ENCODE data around the gene SENP6.
"Not testable (repeated sequence)": the region's sequence is repeated elsewhere in the genome, so short reads cannot be mapped to it uniquely, and the experiment has no call there.

The SENP6 gene

GRCh38 chr6:75656479-75656878 is 54.8 kb downstream of the SENP6 start:
- no peak for DNase-seq (ENCODE audit: low read depth)

- DNase-seq (ENCODE audit: low read depth), result no peak
Measured at GRCh38 chr6:75657327-75657726, 55.6 kb downstream of the SENP6 start.

GRCh38 chr6:75666592-75666991 is 64.9 kb downstream of the SENP6 start:
- DNase-seq (ENCODE audit: low read depth), result no peak

- no peak for DNase-seq (ENCODE audit: low read depth)
Measured at GRCh38 chr6:75673884-75674283, 72.2 kb downstream of the SENP6 start.

GRCh38 chr6:75676377-75676776 is 74.7 kb downstream of the SENP6 start:
- no peak for DNase-seq (ENCODE audit: low read depth)

- not testable (repeated sequence) for DNase-seq (ENCODE audit: low read depth)
Measured at GRCh38 chr6:75682548-75682947, 80.9 kb downstream of the SENP6 start.

- not testable (repeated sequence) for DNase-seq (ENCODE audit: low read depth)
Measured at GRCh38 chr6:75683005-75683404, 81.3 kb downstream of the SENP6 start.

GRCh38 chr6:75687535-75687934 is 85.9 kb downstream of the SENP6 start:
- DNase-seq (ENCODE audit: low read depth), result not testable (repeated sequence)

GRCh38 chr6:75687937-75688336 is 86.3 kb downstream of the SENP6 start:
- DNase-seq (ENCODE audit: low read depth), result not testable (repeated sequence)

GRCh38 chr6:75689576-75689975 is 87.9 kb downstream of the SENP6 start:
- DNase-seq (ENCODE audit: low read depth), result no peak

GRCh38 chr6:75691012-75691411 is 89.3 kb downstream of the SENP6 start:
- DNase-seq (ENCODE audit: low read depth), result no peak

- DNase-seq (ENCODE audit: low read depth), result no peak
Measured at GRCh38 chr6:75693534-75693933, 91.9 kb downstream of the SENP6 start.

- DNase-seq (ENCODE audit: low read depth), result no peak
Measured at GRCh38 chr6:75694406-75694805, 92.7 kb downstream of the SENP6 start.

- DNase-seq (ENCODE audit: low read depth), result not testable (repeated sequence)
Measured at GRCh38 chr6:75708334-75708733, 106.7 kb downstream of the SENP6 start.

- no peak for DNase-seq (ENCODE audit: low read depth)
Measured at GRCh38 chr6:75711173-75711572, 109.5 kb downstream of the SENP6 start.

- DNase-seq (ENCODE audit: low read depth), result no peak
Measured at GRCh38 chr6:75719133-75719532, 117.5 kb downstream of the SENP6 start.

GRCh38 chr6:75723382-75723781 is 121.7 kb downstream of the SENP6 start:
- no peak for DNase-seq (ENCODE audit: low read depth)

- DNase-seq (ENCODE audit: low read depth), result no peak
Measured at GRCh38 chr6:75727206-75727605, 125.5 kb downstream of the SENP6 start.

GRCh38 chr6:75731029-75731428 is 129.3 kb downstream of the SENP6 start:
- DNase-seq (ENCODE audit: low read depth), result not testable (repeated sequence)

GRCh38 chr6:75735491-75736186 is 134.0 kb downstream of the SENP6 start:
- DNase-seq (ENCODE audit: low read depth), result no peak

GRCh38 chr6:75743971-75744370 is 142.3 kb downstream of the SENP6 start:
- DNase-seq (ENCODE audit: low read depth), result no peak

- no peak for DNase-seq (ENCODE audit: low read depth)
Measured at GRCh38 chr6:75745404-75745803, 143.7 kb downstream of the SENP6 start.

- no peak for DNase-seq (ENCODE audit: low read depth)
Measured at GRCh38 chr6:75746221-75746620, 144.5 kb downstream of the SENP6 start.
